AG10803 (cell line): ENCODE results near the gene UBALD1.

ENCODE experiments used
- DNase-seq: peaks from one replicate; pipeline ENCODE4 v3.0.0; 2010; ENCODE audit warnings: low read depth
- H3K4me3 ChIP-seq: 2 replicates; pipeline ENCODE4 v1.5.1; 2011; ENCODE audit warnings: mild to moderate bottlenecking, low read length, control low read depth
- CTCF ChIP-seq: conservative IDR thresholded peaks from 2 replicates; pipeline ENCODE4 v1.5.1; 2011; ENCODE audit warnings: mild to moderate bottlenecking, low read length, control low read depth, inconsistent platforms

Gene UBALD1

GRCh38 chr16:4602331-4602730 lies 12.4 kb downstream of the UBALD1 start:
- no peak for DNase-seq
- no peak for TF ChIP-seq CTCF
- no peak overlapping the region for H3K4me3 ChIP-seq

DNA sequence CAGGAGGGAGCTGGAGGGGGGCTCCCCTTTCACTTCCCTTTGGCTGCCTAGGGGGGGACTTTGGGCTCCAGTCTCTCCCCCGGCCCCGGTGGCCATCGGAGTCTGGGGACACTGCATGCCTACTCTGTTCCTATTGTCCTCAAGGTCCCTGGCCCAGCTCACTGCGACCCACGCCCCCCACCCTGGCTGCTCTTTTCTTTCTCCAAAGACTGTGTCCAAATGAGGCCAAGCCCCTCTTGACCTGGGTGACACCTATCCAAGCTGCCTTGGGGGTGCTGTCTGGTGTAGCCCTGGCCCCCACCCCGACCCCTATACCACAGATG lies 12.9 kb downstream of the UBALD1 start:
- H3K4me3 ChIP-seq = no peak overlapping the region
- no peak for DNase-seq
- no peak for TF ChIP-seq CTCF

DNA sequence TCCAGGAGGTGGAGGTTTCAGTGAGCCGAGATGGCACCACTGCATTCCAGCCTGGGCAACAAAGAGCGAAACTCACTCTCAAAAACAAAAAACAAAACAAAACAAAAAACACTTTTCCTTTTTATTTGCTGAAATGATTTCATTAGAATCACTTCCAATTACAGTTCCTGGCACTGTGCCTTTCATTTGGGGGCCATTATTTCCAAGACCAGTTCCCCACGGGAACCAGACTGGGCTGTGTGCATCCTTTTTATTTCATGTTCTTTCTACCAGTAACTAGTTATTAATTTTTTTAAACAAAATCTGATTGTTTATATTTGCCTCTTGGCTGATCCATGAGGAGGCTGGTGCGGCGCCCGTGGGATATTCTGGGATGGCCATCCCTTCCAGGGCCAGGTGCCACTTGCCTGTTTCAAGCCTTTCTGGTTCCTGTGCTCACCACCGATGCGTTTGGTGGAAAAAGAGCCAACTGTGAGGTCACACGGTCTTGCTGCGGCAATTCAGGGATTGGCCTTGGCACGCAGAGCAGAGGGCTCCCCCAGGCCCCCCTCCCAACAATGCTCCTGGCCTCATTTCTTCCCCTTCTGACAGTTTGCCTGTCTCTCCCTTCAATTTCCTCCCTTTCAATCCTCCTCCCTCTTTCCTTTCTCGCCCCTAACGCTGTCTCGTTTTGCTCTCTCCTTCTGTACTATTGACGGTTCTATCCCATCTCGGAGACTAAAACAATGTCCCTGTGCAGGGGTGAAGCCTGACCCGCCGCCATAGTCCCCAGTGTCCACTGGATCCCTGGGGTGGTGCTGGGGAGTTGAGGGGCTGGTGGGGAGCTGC lies 13.4 kb downstream of the UBALD1 start:
- no peak overlapping the region for H3K4me3 ChIP-seq
- TF ChIP-seq CTCF = no peak
- DNase-seq = peak; percentile 21

- DNase-seq = no peak
- no peak for TF ChIP-seq CTCF
- H3K4me3 ChIP-seq = no peak overlapping the region
These were observed 15.1 kb downstream of the UBALD1 start for GRCh38 chr16:4599545-4599944.

GRCh38 chr16:4599037-4599436 lies 15.7 kb downstream of the UBALD1 start:
- DNase-seq = no peak
- H3K4me3 ChIP-seq = no peak overlapping the region
- no peak for TF ChIP-seq CTCF

- TF ChIP-seq CTCF = no peak
- no peak for DNase-seq
These were observed 17.5 kb downstream of the UBALD1 start for GRCh38 chr16:4597174-4597573.

More at GRCh38 chr16:4597174-4597573, 17.5 kb downstream of the UBALD1 start:
- H3K4me3 ChIP-seq = no peak overlapping the region
